ENCODE measurements around the gene IQSEC1. TPM values are rescaled to one million over a fixed set of nuclear protein-coding genes. Genes with fewer than 3 reads are reported as not detected.

Gene IQSEC1
- total and polyA plus RNA-seq, 2 of the 8 experiments (the other 6 are each of a cell fraction or from before 2014, with no cell fraction given), result 6.8 to 28.8 TPM

DNA sequence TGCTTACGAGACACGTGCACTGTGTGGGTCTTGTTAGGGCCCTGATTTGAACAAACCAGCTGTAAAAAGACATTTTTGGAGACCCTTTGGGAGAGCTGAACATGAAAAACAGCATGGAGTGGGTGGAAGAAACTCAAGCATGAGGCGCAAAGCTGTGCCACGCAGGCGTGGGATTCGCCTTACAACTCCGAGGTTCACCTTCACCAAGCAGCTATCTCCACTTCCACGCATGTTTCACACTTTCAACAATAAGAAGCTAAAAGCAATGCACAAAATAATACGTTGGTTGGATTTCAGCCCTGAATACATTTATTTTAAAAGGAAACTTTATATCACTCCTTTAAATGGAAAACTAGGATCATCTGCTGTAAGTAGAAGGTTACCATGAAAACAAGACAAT lies 42.5 kb downstream of the IQSEC1 start:
- no peaks in the 10 kb centered on the region for H3K9me3 ChIP-seq (ENCODE audit: insufficient read depth in 2 of 2, low read depth in 1 of 2, low read length in 1 of 2)
- no peak overlapping the region for H3K9ac ChIP-seq (replicated peaks in 1 of 4; ENCODE audit: extremely low read depth in 1 of 4, low read depth in 3 of 4, low read length in 3 of 4)
- no peak overlapping the region for H3K4ac ChIP-seq (replicated peaks; ENCODE audit: insufficient read length, low read depth, low read length)
- no peak for DNase-seq (ENCODE audit: low read depth in 1 of 2, low spot score in 2 of 2)
- no peaks in the 10 kb centered on the region for H3K23me2 ChIP-seq (ENCODE audit: low read depth, low read length)
- no peak overlapping the region for H2BK20ac ChIP-seq (ENCODE audit: low read length)
- H3K4me2 ChIP-seq (ENCODE audit: insufficient read depth in 1 of 2, low read depth in 2 of 2, low read length in 2 of 2), result no peak overlapping the region
- H3K4me1 ChIP-seq (replicated peaks in 1 of 4; ENCODE audit: control insufficient read depth in 3 of 4, insufficient read depth in 4 of 4, low read length in 3 of 4), result no peaks in the 10 kb centered on the region
- H3K18ac ChIP-seq (ENCODE audit: extremely low read depth, low read length), result no peak overlapping the region
- H2BK12ac ChIP-seq (ENCODE audit: low read depth, low read length), result no peak overlapping the region
- no peak overlapping the region for H2BK120ac ChIP-seq (replicated peaks; ENCODE audit: low read depth, low read length)
- H3K56ac ChIP-seq (replicated peaks; ENCODE audit: insufficient read length, low read depth, low read length), result no peak overlapping the region
- no peak overlapping the region for H4K8ac ChIP-seq (ENCODE audit: extremely low read depth, insufficient read depth, low read length)
- H4K20me1 ChIP-seq (replicated peaks in 1 of 2; ENCODE audit: control insufficient read depth in 1 of 2, insufficient read depth in 2 of 2, low read length in 2 of 2), result no peaks in the 10 kb centered on the region
- H3K27ac ChIP-seq (ENCODE audit: low read depth, low read length), result no peak overlapping the region
- no peak overlapping the region for H3K23ac ChIP-seq (ENCODE audit: insufficient read length)
- no peak overlapping the region for H4K5ac ChIP-seq (ENCODE audit: insufficient read length, low read depth, low read length)
- no peak overlapping the region for H4K91ac ChIP-seq (replicated peaks; ENCODE audit: insufficient read length, low read length)
- POLR2A ChIA-PET (ENCODE audit: partially characterized antibody), result interaction anchor here (1.3 kb wide), 1 partner anchor 9 kb away, joined by 3 read pairs; no protein-coding TSS in a partner anchor
- no peak overlapping the region for H3K4me3 ChIP-seq (ENCODE audit: extremely low read depth in 1 of 4, insufficient read depth in 2 of 4, low read depth in 3 of 4, low read length in 4 of 4)
- FAIRE-seq, result no peak
- 96% methylated on average over 9 of the region's 9 CpGs; no CpG with 5 or more reads in 1 of the 2 experiments for WGBS, 2 experiments (ENCODE audit: extremely low coverage in 1 of 2, insufficient coverage in 1 of 2, insufficient read length in 1 of 2, insufficient replicate concordance in 2 of 2, low coverage in 1 of 2, low lambda C conversion rate in 2 of 2, missing lambda C conversion rate in 1 of 2)
- H3K14ac ChIP-seq (ENCODE audit: insufficient read length), result no peak overlapping the region
- H3K27me3 ChIP-seq (replicated peaks in 1 of 4; ENCODE audit: control insufficient read depth in 3 of 4, extremely low read depth in 1 of 4, insufficient read depth in 3 of 4, low read length in 3 of 4), result peaks cover 0 to 2% (median 0%) of the 10 kb centered on the region in 4 experiments; a peak in 2 of 7 replicates
- H2BK15ac ChIP-seq (ENCODE audit: low read length), result no peak overlapping the region
- no peaks in the 10 kb centered on the region for H3K79me2 ChIP-seq (ENCODE audit: control insufficient read depth in 1 of 2, insufficient read depth in 2 of 2, low read length in 2 of 2)
- H2BK5ac ChIP-seq (ENCODE audit: low read depth, low read length), result no peak overlapping the region
- H2AK5ac ChIP-seq (ENCODE audit: low read depth, low read length), result no peak overlapping the region; the same call in 1 of the 2 replicates
- no peaks in the 10 kb centered on the region for H3K36me3 ChIP-seq (ENCODE audit: control insufficient read depth in 2 of 4, insufficient read depth in 4 of 4, low read length in 3 of 4)
- peaks cover 2% of the 10 kb centered on the region; the same call in 1 of the 2 replicates for H3K79me1 ChIP-seq (ENCODE audit: low read depth, low read length)
- TF ChIP-seq SAP30 (IDR thresholded peaks at IDR 0.05; ENCODE audit: insufficient read depth, insufficient replicate concordance, low read length) (no peak), SIX5 (IDR thresholded peaks at IDR 0.05; ENCODE audit: low read depth, low read length) (no peak), RNF2 (IDR thresholded peaks at IDR 0.05; ENCODE audit: borderline replicate concordance, low read depth, low read length, missing control alignments, poor library complexity, severe bottlenecking) (no peak), SP4 (IDR thresholded peaks at IDR 0.05; ENCODE audit: low read length) (no peak), CTBP2 (IDR thresholded peaks at IDR 0.05; ENCODE audit: borderline replicate concordance, insufficient read depth, insufficient read length, low read length) (no peak), TEAD4 (IDR thresholded peaks at IDR 0.05; ENCODE audit: low read depth, low read length) (no peak), BCL11A (IDR thresholded peaks at IDR 0.05; ENCODE audit: low read depth in 2 of 2, low read length in 2 of 2) (no peak), JUN (IDR thresholded peaks at IDR 0.05; ENCODE audit: low read depth, low read length) (no peak), SIRT6 (IDR thresholded peaks at IDR 0.05; ENCODE audit: low read length) (no peak), ZNF274 (IDR thresholded peaks at IDR 0.05; ENCODE audit: borderline replicate concordance, extremely low read depth, low read length) (no peak), CBX5 (IDR thresholded peaks at IDR 0.05; ENCODE audit: low read depth, low read length) (no peak)
- TF ChIP-seq, protein P1, sequence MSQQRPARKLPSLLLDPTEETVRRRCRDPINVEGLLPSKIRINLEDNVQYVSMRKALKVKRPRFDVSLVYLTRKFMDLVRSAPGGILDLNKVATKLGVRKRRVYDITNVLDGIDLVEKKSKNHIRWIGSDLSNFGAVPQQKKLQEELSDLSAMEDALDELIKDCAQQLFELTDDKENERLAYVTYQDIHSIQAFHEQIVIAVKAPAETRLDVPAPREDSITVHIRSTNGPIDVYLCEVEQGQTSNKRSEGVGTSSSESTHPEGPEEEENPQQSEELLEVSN (IDR thresholded peaks at IDR 0.05), result no peak
- CTCF ChIA-PET (ENCODE audit: partially characterized antibody), result interaction anchor here (0.5 to 7.5 kb wide), 5 partner anchors 15 to 278 kb away, joined by 3 to 71 read pairs (median 5); no protein-coding TSS in a partner anchor
- H2AFZ ChIP-seq (ENCODE audit: low read length), result no peak overlapping the region
